Prostate gland (tissue), 1 donor: ENCODE measurements around the gene SLC25A4.

ENCODE experiments used
- POLR2A ChIP-seq: fragments of 450-650 bp; IDR thresholded peaks from one replicate; pipeline ENCODE4 v1.6.1; 2016; ENCODE audit warnings: antibody characterized with exemption, mild to moderate bottlenecking
- POLR2AphosphoS5 ChIP-seq: sonication (generic); formaldehyde crosslinking; IDR thresholded peaks from one replicate; pipeline ENCODE4 v1.6.1; 2017; ENCODE audit warnings: antibody characterized with exemption

DNA sequence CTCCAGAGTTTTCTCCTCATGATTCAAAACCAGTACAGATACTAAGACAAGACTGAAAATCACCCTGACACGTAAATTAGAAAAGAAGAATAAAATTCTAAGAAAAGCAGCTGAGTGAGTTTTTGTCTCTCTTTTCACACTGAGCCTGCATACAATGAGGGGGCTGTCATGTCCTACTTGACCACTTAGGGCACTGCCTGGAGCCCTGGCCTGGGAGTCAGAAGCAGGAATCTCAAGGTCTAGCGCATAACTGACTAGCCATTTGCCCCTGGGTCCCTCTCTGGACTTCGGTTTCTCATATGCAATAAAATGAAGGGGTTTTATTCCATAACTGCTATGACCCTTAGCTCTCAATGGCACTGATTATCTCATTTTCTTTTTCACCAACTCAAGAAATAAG lies 36.7 kb upstream of the SLC25A4 start:
- TF ChIP-seq POLR2A (no peak), POLR2AphosphoS5 (no peak)
